NCI-H774 (cell line): ENCODE data around the gene ZDHHC19.
A peak's percentile ranks its signal among the peaks of the same experiment; 100 is the strongest.
"Not testable (repeated sequence)": the region's sequence is repeated elsewhere in the genome, so short reads cannot be mapped to it uniquely, and the experiment has no call there.

Source experiments
- DNase-seq: peaks from one replicate; lab custom pipeline; 2025; lab: John Stamatoyannopoulos, UW

The ZDHHC19 gene

DNA sequence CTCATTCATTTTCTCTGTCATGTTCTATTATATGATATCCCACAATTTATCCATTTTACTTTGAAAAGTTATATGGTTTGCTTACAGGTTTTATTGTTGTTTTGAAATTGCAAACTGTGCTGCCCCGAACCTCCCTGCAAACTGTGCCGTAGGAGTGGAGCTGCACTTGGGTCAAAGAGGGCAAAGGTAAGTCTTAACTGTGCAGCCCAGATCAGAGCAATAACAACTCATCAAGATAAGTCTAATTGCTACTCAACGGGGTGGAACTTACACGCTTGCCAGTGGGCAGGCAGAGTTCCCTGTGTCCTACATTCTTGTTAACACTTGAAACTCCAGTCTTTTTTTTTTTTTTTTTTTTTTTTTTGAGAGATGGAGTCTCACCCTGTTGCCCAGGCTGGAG is 33.2 kb downstream of the ZDHHC19 start:
- no peak for DNase-seq

- DNase-seq, result no peak
Measured at GRCh38 chr3:196177567-196177966, 33.6 kb downstream of the ZDHHC19 start.

DNA sequence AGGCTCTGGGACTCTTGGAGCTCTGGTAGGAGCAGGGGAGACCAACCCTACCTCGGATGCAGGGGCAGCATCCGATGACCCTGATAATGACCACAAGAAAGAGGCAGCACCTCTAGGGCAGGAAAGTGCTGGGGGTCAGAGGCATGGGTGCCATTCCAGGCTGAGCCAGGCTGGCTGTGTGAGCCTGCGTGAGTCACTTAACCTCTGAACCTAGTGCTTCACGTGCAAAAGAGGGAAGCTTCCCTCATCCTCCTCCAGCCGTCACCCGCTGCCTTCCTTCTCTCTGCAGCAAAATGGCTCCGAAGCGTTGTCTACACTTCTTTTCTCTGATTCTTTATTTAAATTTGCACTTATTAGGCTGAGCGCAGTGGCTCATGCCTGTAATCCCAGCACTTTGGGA is 35.5 kb downstream of the ZDHHC19 start:
- DNase-seq, result no peak

GRCh38 chr3:196175116-196175625 is 36.0 kb downstream of the ZDHHC19 start:
- DNase-seq, result no peak

GRCh38 chr3:196174652-196175051 is 36.5 kb downstream of the ZDHHC19 start:
- DNase-seq, result no peak

DNA sequence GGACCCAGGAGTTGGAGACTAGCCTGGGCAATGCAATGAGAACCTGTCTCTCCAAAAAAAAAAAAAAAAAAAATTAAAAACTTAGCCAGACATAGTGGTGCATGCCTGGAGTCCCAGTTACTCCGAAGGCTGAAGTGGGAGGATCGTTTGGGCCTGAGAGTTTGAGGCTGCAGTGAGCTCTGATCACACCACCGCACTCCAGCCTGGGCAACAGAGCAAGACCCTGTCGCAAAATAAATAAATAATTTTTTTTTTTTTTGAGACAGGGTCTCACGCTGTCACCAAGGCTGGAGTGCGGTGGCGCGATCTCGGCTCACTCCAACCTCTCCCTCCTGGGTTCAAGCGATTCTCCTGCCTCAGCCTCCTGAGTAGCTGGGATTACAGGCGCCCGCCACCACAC is 40.9 kb downstream of the ZDHHC19 start:
- DNase-seq, result not testable (repeated sequence)

DNA sequence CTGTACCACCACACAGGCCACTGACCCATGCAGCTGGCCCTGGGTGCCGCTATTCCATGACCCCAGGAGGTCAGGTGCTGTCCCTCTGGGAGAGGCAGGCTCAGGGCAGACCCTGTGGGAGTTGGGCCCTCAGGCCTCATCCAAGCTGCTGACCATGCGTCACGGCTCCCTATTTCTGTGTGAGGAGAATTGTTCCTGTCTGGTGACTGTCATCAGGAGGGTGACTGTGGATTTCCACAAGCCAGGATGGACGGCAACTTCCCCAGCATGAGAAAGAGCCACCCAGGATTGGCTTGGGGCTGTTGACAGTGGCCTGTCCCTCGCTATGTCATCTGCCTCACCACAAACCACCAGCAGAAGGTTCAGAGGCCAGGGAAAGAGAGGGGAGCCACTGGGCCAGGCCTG is 41.4 kb downstream of the ZDHHC19 start:
- no peak for DNase-seq

GRCh38 chr3:196168808-196169391 is 42.3 kb downstream of the ZDHHC19 start:
- DNase-seq, result peak; percentile 89

- no peak for DNase-seq
Measured at GRCh38 chr3:196166741-196167140, 44.5 kb downstream of the ZDHHC19 start.

DNA sequence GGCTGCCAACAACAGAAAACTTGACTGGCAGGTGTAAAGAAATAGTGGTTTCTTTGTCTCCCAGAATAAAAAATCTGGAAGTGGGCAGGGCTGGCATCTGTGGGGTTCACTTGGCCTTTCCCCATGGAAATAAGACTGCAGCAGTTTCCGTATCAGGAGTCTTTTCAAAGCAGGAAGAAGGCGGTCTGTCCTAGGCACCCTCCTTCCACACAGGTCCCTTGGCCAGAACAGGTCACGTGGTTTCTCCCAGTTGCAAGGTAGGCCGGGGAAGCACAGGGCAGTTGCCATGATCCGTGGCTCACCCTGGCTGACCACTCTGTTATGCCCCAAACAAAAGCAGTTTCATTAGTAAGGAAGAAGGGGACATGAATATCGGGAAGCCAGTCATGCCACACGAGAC is 45.4 kb downstream of the ZDHHC19 start:
- DNase-seq, result no peak

GRCh38 chr3:196165006-196165575 is 46.1 kb downstream of the ZDHHC19 start:
- not testable (repeated sequence) for DNase-seq

DNA sequence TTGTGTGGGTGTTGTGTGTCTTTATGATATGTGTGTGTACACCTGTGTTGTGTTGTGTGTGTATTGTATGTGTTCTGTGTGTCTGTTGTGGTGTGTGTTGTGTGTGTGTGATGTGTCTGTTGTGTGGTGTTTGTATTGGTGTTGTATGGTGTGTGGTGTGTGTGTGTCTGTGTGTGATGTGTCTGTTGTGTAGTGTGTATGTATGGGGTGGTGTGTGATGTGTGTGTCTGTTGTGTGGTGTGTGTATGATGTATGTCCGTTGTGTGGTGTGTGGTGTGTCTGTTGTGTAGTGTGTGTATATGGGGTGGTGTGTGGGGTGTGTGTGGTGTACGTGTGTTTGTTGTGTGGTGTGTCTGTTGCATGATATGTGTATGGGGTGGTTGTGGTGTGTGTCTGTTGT is 46.6 kb downstream of the ZDHHC19 start:
- no peak for DNase-seq

DNA sequence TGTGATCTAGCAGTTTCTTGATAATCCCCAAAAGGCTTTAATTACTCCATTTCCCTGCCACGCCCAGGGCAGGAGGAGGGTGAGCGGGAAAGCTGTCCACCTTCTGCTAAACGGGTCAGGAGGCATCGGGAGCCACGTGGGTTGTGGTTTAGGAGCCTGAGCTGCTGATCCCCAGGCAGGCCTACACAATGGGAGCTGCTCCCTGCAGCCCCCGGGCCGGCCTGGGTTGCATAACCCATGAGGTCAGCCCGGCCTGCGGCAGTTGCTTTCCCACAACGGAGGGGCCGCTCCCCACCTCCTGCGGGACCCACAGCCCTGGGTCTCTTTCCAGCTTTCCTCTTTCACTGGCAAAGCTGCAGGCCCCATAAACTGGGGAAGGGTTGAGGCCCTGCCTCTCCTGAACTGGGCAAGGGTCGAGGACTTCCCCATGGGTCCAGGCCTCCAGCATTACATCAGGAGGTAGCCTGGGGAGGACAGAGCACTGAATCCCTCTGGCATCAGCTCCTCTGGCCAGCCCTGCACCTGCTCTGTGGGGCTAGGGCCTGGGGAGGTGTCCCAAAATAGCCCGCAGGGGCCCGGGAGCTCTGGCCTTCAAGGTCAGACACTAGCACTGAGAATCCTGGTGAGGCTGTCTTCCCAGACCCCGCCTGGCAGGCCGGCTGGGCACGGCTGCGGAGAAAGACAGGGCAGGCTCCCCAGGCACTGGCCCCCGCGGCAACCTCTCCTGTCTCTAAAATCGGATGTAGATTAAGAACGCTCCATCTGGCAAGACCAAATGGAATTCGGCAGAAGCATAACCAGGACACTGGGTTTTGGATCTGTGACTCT is 47.3 kb downstream of the ZDHHC19 start:
- DNase-seq, result no peak

DNA sequence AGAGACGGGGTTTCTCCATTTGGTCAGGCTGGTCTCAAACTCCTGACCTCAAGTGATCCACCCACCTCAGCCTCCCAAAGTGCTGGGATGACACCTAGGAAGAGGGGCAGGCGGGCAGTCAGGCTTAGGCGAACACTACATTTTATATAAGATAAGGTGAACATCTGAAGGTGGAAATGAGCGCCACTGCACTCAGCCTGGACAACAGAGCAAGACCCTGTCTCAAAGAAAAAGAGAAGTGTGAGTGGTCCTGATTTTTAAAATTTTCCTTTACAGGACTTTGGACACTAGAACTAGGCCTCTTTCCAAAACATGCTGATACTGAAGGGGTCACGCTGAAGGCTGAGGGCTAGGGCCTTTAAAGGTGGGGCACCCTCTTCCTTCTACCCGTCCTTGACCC is 48.0 kb downstream of the ZDHHC19 start:
- no peak for DNase-seq

DNA sequence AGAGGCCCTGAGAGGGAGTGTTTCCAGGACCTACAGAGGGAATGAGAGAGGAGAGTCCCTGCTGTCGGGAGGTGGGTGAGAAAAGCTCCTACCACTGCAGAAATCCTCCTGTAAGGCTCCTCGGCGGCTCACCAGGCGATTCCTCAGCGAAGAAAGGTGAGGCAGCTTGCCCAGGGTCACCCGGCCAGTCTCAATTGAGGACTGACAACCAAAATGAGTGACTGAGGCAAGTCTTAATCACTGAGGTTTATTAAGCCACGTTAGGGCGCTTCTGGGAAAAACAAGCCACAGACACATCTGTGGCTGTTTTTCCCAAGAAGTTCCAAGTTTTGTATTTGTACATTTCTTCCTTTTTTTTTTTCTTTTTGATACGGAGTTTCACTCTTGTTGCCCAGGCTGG is 48.5 kb downstream of the ZDHHC19 start:
- no peak for DNase-seq

GRCh38 chr3:196159952-196160804 is 51.0 kb downstream of the ZDHHC19 start:
- peak; percentile 79 for DNase-seq

DNA sequence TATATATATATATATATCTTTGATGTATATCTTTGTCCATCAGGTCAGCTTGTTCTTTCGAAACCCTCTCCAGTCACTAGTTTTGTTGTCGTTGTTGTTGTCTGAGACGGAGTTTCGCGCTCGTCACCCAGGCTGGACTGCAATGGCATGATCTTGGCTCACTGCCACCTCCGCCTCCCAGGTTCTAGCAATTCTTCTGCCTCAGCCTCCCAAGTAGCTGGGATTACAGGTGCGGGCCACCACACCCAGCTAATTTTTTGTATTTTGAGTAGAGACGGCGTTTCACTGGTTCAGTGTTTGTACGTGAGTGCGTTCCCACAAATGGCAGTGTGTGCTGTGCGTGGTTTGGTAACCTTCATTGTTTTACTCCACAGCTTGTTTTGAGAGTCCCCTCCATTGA is 51.7 kb downstream of the ZDHHC19 start:
- DNase-seq, result no peak

GRCh38 chr3:196156160-196156559 is 55.0 kb downstream of the ZDHHC19 start:
- DNase-seq, result no peak

DNA sequence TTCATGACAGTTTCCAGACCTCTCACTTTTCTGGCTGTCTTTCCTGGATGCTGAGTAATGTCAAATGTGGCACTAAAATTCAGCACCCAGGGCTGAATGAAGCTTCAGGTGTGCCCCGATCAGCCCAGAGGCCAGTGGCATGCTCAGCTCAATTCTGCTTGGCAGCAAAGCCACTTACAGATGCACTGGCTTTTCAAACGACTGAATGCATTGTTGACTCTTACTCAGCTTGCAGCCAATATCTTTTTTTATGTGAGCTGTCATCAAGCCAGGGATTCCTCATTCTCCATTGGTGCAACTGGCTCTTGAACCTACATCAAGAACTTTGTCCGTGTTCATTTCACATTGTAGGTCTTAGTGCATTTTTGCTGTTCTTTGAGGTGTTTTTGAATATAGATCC is 60.7 kb downstream of the ZDHHC19 start:
- peak; percentile 43 for DNase-seq

DNA sequence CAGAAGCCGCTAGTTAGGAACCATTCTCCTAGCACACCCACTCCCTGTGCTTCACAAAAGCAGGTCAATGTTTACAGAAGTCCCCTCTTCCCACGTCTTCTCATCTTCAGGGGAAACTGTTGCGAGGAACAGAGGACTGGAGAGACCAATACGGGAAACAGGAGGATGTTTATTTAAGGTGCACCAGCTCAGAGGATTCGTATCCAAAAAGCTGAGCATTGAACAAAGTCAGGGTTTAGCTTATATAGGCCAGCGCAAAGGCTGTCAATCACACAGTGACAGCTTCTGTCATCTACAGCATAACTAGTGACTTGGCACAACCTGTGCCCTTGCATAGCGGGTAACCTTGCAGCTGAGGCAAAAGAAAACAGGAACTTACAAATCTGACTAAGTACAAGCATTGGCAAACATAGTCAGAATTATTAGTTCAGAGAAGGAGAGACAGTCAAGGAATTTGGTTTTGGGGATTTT is 61.3 kb downstream of the ZDHHC19 start:
- DNase-seq, result no peak

GRCh38 chr3:196149375-196149774 is 61.8 kb downstream of the ZDHHC19 start:
- no peak for DNase-seq
